Neural progenitor cell (in vitro differentiated cells): ENCODE data around the gene PLEKHJ1. TPM values are rescaled to one million over a fixed set of nuclear protein-coding genes. Genes with fewer than 3 reads are reported as not detected.

Experiments
- DNase-seq: peaks from one replicate; pipeline ENCODE4 v3.0.0-alpha.2; 2016; ENCODE audit warnings: low spot score
- H2AFZ ChIP-seq: fragments of 200-600 bp; sonication (generic); replicated peaks from 2 replicates; pipeline ENCODE4 v1.6.1; 2016; ENCODE audit warnings: antibody characterized with exemption
- H3F3A ChIP-seq: fragments of 200-600 bp; sonication (generic); 2 replicates; pipeline ENCODE4 v1.6.1; 2016; ENCODE audit warnings: antibody characterized with exemption, low read depth
- H3K27ac ChIP-seq: fragments of 200-600 bp; sonication (generic); 2 replicates; pipeline ENCODE4 v1.5.1; 2016; ENCODE audit warnings: mild to moderate bottlenecking
- H3K27me3 ChIP-seq: fragments of 200-600 bp; sonication (generic); 2 replicates; pipeline ENCODE4 v1.6.1; 2016; ENCODE audit warnings: mild to moderate bottlenecking, moderate library complexity
- H3K36me3 ChIP-seq: fragments of 200-600 bp; sonication (generic); 2 replicates; pipeline ENCODE4 v1.5.1; 2016
- H3K4me1 ChIP-seq: fragments of 200-600 bp; sonication (generic); 2 replicates; pipeline ENCODE4 v1.6.1; 2016; ENCODE audit warnings: mixed run types
- H3K4me2 ChIP-seq: fragments of 200-600 bp; sonication (generic); 2 replicates; pipeline ENCODE4 v1.6.1; 2016
- H3K4me3 ChIP-seq: fragments of 200-600 bp; sonication (generic); 2 replicates; pipeline ENCODE4 v1.5.1; 2016
- H3K79me2 ChIP-seq: fragments of 200-600 bp; sonication (generic); 2 replicates; pipeline ENCODE4 v1.6.1; 2016; ENCODE audit warnings: low read depth
- H3K9ac ChIP-seq: fragments of 200-600 bp; sonication (generic); 2 replicates; pipeline ENCODE4 v1.6.1; 2016
- H3K9me3 ChIP-seq: fragments of 200-600 bp; sonication (generic); 2 replicates; pipeline ENCODE4 v1.5.1; 2016; ENCODE audit warnings: low read depth
- H4K20me1 ChIP-seq: fragments of 200-600 bp; sonication (generic); 2 replicates; pipeline ENCODE4 v1.6.1; 2016; ENCODE audit warnings: low read depth
- H3K27ac Mint-ChIP-seq: 3 replicates; pipeline ENCODE4 v1.8.0; 2021; ENCODE audit warnings: mixed read lengths
- H3K27me3 Mint-ChIP-seq: 2 replicates; pipeline ENCODE4 v1.8.0; 2022; ENCODE audit warnings: low read depth, mild to moderate bottlenecking, inconsistent platforms, moderate library complexity, mixed read lengths; ENCODE audit not compliant: insufficient read depth
- H3K36me3 Mint-ChIP-seq: 3 replicates; pipeline ENCODE4 v1.8.0; 2021; ENCODE audit warnings: mixed read lengths
- H3K4me1 Mint-ChIP-seq: 3 replicates; pipeline ENCODE4 v1.8.0; 2021; ENCODE audit warnings: mixed read lengths
- H3K4me3 Mint-ChIP-seq: 3 replicates; pipeline ENCODE4 v1.8.0; 2021; ENCODE audit warnings: mild to moderate bottlenecking, moderate library complexity, mixed read lengths
- H3K9me3 Mint-ChIP-seq: 3 replicates; pipeline ENCODE4 v1.8.0; 2020; ENCODE audit warnings: mixed read lengths
- CTCF ChIP-seq: fragments of 200-600 bp; sonication (generic); IDR thresholded peaks from 2 replicates; pipeline ENCODE4 v1.5.1; 2017; ENCODE audit warnings: antibody characterized with exemption, mild to moderate bottlenecking
- EZH2 ChIP-seq: fragments of 200-600 bp; sonication (generic); IDR thresholded peaks from 2 replicates; pipeline ENCODE4 v1.6.1; 2017; ENCODE audit warnings: antibody characterized with exemption, mild to moderate bottlenecking, moderate library complexity
- EZH2phosphoT487 ChIP-seq: fragments of 200-600 bp; sonication (generic); IDR thresholded peaks from 2 replicates; pipeline ENCODE4 v1.6.1; 2017; ENCODE audit warnings: antibody characterized with exemption
- total RNA-seq: library from RNA; depleted of rRNA; stranded (reverse); fragments of >200 nt; gene quantifications from 2 replicates; pipeline ENCODE4 v1.2.3, GENCODE V29; 2015; ENCODE audit warnings: low replicate concordance

The PLEKHJ1 gene
- total RNA-seq, 1 donor from 2014 or later: 77.6 TPM

- no peak overlapping the region for H3K9ac ChIP-seq
- H3K36me3 ChIP-seq: no peaks in the 10 kb centered on the region
- peaks cover 50% of the 10 kb centered on the region for H4K20me1 ChIP-seq
- H2AFZ ChIP-seq: no peak overlapping the region
- no peak overlapping the region for H3K4me3 ChIP-seq
- H3K9me3 Mint-ChIP-seq: no peaks in the 10 kb centered on the region
- H3K4me1 Mint-ChIP-seq: no peaks in the 10 kb centered on the region
- TF ChIP-seq EZH2phosphoT487: no peak
- no peak for TF ChIP-seq CTCF
- TF ChIP-seq EZH2: no peak
- no peak overlapping the region for H3K4me2 ChIP-seq
- H3K79me2 ChIP-seq: peaks cover 10% of the 10 kb centered on the region
- H3K27me3 Mint-ChIP-seq: peaks cover 8% of the 10 kb centered on the region
- H3K9me3 ChIP-seq: no peaks in the 10 kb centered on the region
- peaks cover 12% of the 10 kb centered on the region for H3F3A ChIP-seq
- no peak for DNase-seq
- peaks cover 6% of the 10 kb centered on the region for H3K4me1 ChIP-seq
- H3K27ac ChIP-seq: no peak overlapping the region
- H3K36me3 Mint-ChIP-seq: no peaks in the 10 kb centered on the region
- H3K27me3 ChIP-seq: peaks cover 10% of the 10 kb centered on the region
- no peak overlapping the region for H3K27ac Mint-ChIP-seq
- no peak overlapping the region for H3K4me3 Mint-ChIP-seq
These were observed 12.2 kb upstream of the PLEKHJ1 start for GRCh38 chr19:2248136-2249009.

GRCh38 chr19:2247433-2248101 is 11.4 kb upstream of the PLEKHJ1 start:
- no peaks in the 10 kb centered on the region for H3K36me3 Mint-ChIP-seq
- no peak overlapping the region for H3K4me3 ChIP-seq
- TF ChIP-seq EZH2phosphoT487 (no peak), EZH2 (no peak), CTCF (no peak)
- H3K27ac Mint-ChIP-seq: no peak overlapping the region
- peaks cover 6% of the 10 kb centered on the region for H3F3A ChIP-seq
- H3K4me3 Mint-ChIP-seq: no peak overlapping the region
- peaks cover 18% of the 10 kb centered on the region for H3K79me2 ChIP-seq
- H3K27ac ChIP-seq: no peak overlapping the region
- no peak for DNase-seq
- no peaks in the 10 kb centered on the region for H3K9me3 Mint-ChIP-seq
- no peaks in the 10 kb centered on the region for H3K36me3 ChIP-seq
- no peak overlapping the region for H3K4me2 ChIP-seq
- peaks cover 2% of the 10 kb centered on the region for H3K4me1 Mint-ChIP-seq
- no peaks in the 10 kb centered on the region for H3K9me3 ChIP-seq
- no peak overlapping the region for H2AFZ ChIP-seq
- peaks cover 2% of the 10 kb centered on the region for H3K27me3 ChIP-seq
- H3K4me1 ChIP-seq: no peaks in the 10 kb centered on the region
- peaks cover 5% of the 10 kb centered on the region for H3K27me3 Mint-ChIP-seq
- peaks cover 58% of the 10 kb centered on the region for H4K20me1 ChIP-seq
- H3K9ac ChIP-seq: no peak overlapping the region

GRCh38 chr19:2246801-2247361 is 10.8 kb upstream of the PLEKHJ1 start:
- H3K36me3 ChIP-seq: no peaks in the 10 kb centered on the region
- H3K4me2 ChIP-seq: no peak overlapping the region
- H3K27me3 ChIP-seq: no peaks in the 10 kb centered on the region
- H3K27me3 Mint-ChIP-seq: peaks cover 5% of the 10 kb centered on the region
- no peak overlapping the region for H3K27ac Mint-ChIP-seq
- no peak overlapping the region for H3K27ac ChIP-seq
- no peak overlapping the region for H3K4me3 ChIP-seq
- H3K4me1 Mint-ChIP-seq: peaks cover 7% of the 10 kb centered on the region
- DNase-seq: no peak
- H3F3A ChIP-seq: peaks cover 6% of the 10 kb centered on the region
- H3K9ac ChIP-seq: no peak overlapping the region
- H3K36me3 Mint-ChIP-seq: no peaks in the 10 kb centered on the region
- H2AFZ ChIP-seq: no peak overlapping the region
- no peaks in the 10 kb centered on the region for H3K9me3 Mint-ChIP-seq
- H3K79me2 ChIP-seq: peaks cover 25% of the 10 kb centered on the region
- no peak overlapping the region for H3K4me3 Mint-ChIP-seq
- TF ChIP-seq CTCF (no peak), EZH2phosphoT487 (no peak), EZH2 (no peak)
- no peaks in the 10 kb centered on the region for H3K4me1 ChIP-seq
- no peaks in the 10 kb centered on the region for H3K9me3 ChIP-seq
- peaks cover 65% of the 10 kb centered on the region for H4K20me1 ChIP-seq
